ENCODE data around the gene IGFL3. TPM values are rescaled to one million over a fixed set of nuclear protein-coding genes. Genes with fewer than 3 reads are reported as not detected.
"Not testable (repeated sequence)": the region's sequence is repeated elsewhere in the genome, so short reads cannot be mapped to it uniquely, and the experiment has no call there.

The IGFL3 gene
- total RNA-seq, 1 donor from 2014 or later, result not detected

GRCh38 chr19:46078573-46079332, 45.7 kb downstream of the IGFL3 start:
- DNase-seq (ENCODE audit: low read depth); H3K36me3 ChIP-seq (ENCODE audit: control insufficient read depth, insufficient read depth, low read length); H3K4me3 ChIP-seq (ENCODE audit: low read depth, low read length): not testable (repeated sequence)
- H3K27me3 ChIP-seq (ENCODE audit: control insufficient read depth, insufficient read depth, low read length), result peaks cover 22% of the 10 kb centered on the region
- TF ChIP-seq CTCF (IDR thresholded peaks at IDR 0.05; ENCODE audit: insufficient read depth, low read length, poor library complexity, severe bottlenecking), result peak; percentile 43

- Histone ChIP-seq H3K36me3 (ENCODE audit: control insufficient read depth, insufficient read depth, low read length) (no peaks in the 10 kb centered on the region), H3K27me3 (ENCODE audit: control insufficient read depth, insufficient read depth, low read length) (peaks cover 22% of the 10 kb centered on the region), H3K4me3 (ENCODE audit: low read depth, low read length) (no peak overlapping the region)
- no peak for TF ChIP-seq CTCF (IDR thresholded peaks at IDR 0.05; ENCODE audit: insufficient read depth, low read length, poor library complexity, severe bottlenecking)
- DNase-seq (ENCODE audit: low read depth), result no peak
Measured at GRCh38 chr19:46077815-46078167, 46.7 kb downstream of the IGFL3 start.

- no peak for DNase-seq (ENCODE audit: low read depth)
- Histone ChIP-seq H3K36me3 (ENCODE audit: control insufficient read depth, insufficient read depth, low read length) (no peaks in the 10 kb centered on the region), H3K4me3 (ENCODE audit: low read depth, low read length) (no peak overlapping the region), H3K27me3 (ENCODE audit: control insufficient read depth, insufficient read depth, low read length) (peaks cover 25% of the 10 kb centered on the region)
- TF ChIP-seq CTCF (IDR thresholded peaks at IDR 0.05; ENCODE audit: insufficient read depth, low read length, poor library complexity, severe bottlenecking), result peak; percentile 87
Measured at GRCh38 chr19:46076951-46077814, 47.3 kb downstream of the IGFL3 start.

GRCh38 chr19:46076031-46076880, 48.2 kb downstream of the IGFL3 start:
- Histone ChIP-seq H3K27me3 (ENCODE audit: control insufficient read depth, insufficient read depth, low read length) (peaks cover 25% of the 10 kb centered on the region), H3K4me3 (ENCODE audit: low read depth, low read length) (no peak overlapping the region), H3K36me3 (ENCODE audit: control insufficient read depth, insufficient read depth, low read length) (no peaks in the 10 kb centered on the region)
- no peak for DNase-seq (ENCODE audit: low read depth)
- TF ChIP-seq CTCF (IDR thresholded peaks at IDR 0.05; ENCODE audit: insufficient read depth, low read length, poor library complexity, severe bottlenecking), result no peak

- peaks cover 21% of the 10 kb centered on the region for H3K27me3 ChIP-seq (ENCODE audit: control insufficient read depth, insufficient read depth, low read length)
- DNase-seq (ENCODE audit: low read depth), result no peak
Measured at GRCh38 chr19:46073268-46073922, 51.1 kb downstream of the IGFL3 start.

More at GRCh38 chr19:46073268-46073922, 51.1 kb downstream of the IGFL3 start:
- Histone ChIP-seq H3K4me3 (ENCODE audit: low read depth, low read length) (no peak overlapping the region), H3K36me3 (ENCODE audit: control insufficient read depth, insufficient read depth, low read length) (no peaks in the 10 kb centered on the region)
- no peak for TF ChIP-seq CTCF (IDR thresholded peaks at IDR 0.05; ENCODE audit: insufficient read depth, low read length, poor library complexity, severe bottlenecking)

All from kidney epithelial cell (primary cell).